Brain microvascular endothelial cell (primary cell): ENCODE results near the gene BMP5.

Source experiments
- DNase-seq: peaks from one replicate; pipeline ENCODE4 v3.0.0-alpha.2; 2020
- H3K27ac ChIP-seq: fragments of 250-450 bp; sonication (Bioruptor Pico); 2 replicates; pipeline ENCODE4 v1.5.1; 2020; ENCODE audit warnings: mild to moderate bottlenecking, moderate library complexity
- H3K27me3 ChIP-seq: fragments of 250-450 bp; sonication (Bioruptor Pico); replicated peaks from 2 replicates; pipeline ENCODE4 v1.5.1; 2020; ENCODE audit warnings: mild to moderate bottlenecking
- H3K36me3 ChIP-seq: fragments of 250-450 bp; sonication (Bioruptor Pico); replicated peaks from 2 replicates; pipeline ENCODE4 v1.5.1; 2020; ENCODE audit warnings: mild to moderate bottlenecking
- H3K4me3 ChIP-seq: 2 replicates; pipeline ENCODE4 v1.5.1; 2011; ENCODE audit warnings: low read depth, mild to moderate bottlenecking, control low read depth, low read length, moderate library complexity
- CTCF ChIP-seq: IDR thresholded peaks from 2 replicates; pipeline ENCODE4 v1.5.1; 2011; ENCODE audit warnings: low read depth, mild to moderate bottlenecking, moderate library complexity, low read length, control low read depth, inconsistent platforms; ENCODE audit errors: missing control alignments
- in situ Hi-C: cut with HindIII; loops from 2 replicates; pipeline ENCODE4 v1.10.0; 2017; ENCODE audit warnings: low sequenced_read_pairs, low pct_ligation_motif_present

Gene BMP5

GRCh38 chr6:55875400-55875799 lies at the start of gene BMP5:
Gene BMP5 (minus strand): TSS chr6:55875590. CDS start chr6:55874865, 725 bp downstream.
- Histone ChIP-seq H3K36me3 (no peaks in the 10 kb centered on the region), H3K27ac (no peak within 1 kb of the TSS), H3K27me3 (no peaks in the 10 kb centered on the region), H3K4me3 (no peak within 1 kb of the TSS)
- in situ Hi-C loops, result no loop called here
- TF ChIP-seq CTCF, result no peak
- no peak for DNase-seq

DNA sequence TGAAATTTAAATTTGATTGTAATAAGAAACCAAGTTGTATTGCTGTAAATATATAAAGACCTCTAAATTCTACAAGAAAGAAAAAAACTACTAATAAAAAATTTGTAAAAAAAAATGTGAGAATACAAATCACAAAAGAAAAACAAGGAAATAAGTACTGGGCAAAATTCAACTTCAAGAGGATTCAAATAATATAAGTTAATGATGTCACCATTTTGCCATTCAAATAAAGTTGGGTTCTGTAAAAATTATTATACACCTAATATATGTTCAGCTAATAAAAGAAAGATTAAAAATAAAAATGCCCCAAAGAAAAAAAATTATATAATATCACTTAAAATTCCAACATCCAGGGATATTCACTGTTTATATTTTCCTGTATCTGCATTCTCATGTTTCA lies 47.0 kb upstream of the BMP5 start:
- Histone ChIP-seq H3K27ac (no peak overlapping the region), H3K27me3 (no peaks in the 10 kb centered on the region), H3K4me3 (no peak overlapping the region), H3K36me3 (no peaks in the 10 kb centered on the region)
- DNase-seq, result no peak
- in situ Hi-C loops, result no loop called here
- no peak for TF ChIP-seq CTCF

DNA sequence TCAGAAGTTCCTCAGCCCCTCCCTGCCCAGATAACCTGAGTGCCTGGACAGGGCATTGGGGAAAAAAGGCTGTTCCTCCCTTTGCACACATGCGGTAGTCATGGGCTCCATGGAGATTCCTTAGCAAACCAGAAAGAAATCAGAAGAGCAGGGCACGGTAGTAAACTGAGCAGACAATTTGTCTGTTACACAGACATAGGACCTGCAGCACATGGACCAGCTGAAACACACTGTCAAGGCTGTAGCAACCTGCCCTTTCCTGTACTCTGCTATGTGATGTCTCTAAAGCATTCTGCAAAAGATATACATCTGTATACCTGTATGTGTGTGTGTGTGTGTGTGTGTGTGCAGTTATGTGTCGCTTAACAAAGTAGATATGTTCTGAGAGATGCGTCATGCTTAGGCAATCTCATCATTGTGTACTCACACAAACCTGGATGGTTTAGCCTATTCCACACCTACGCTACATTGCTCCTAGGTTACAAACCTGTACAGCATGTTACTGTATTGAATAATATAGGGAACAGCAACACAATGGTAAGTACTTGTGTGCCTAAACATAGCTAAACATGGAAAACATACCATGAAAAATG lies 44.4 kb upstream of the BMP5 start:
- no peak overlapping the region for H3K27ac ChIP-seq
- no peak for TF ChIP-seq CTCF
- H3K4me3 ChIP-seq, result no peak overlapping the region
- no peaks in the 10 kb centered on the region for H3K36me3 ChIP-seq
- in situ Hi-C loops, result no loop called here
- DNase-seq, result no peak
- H3K27me3 ChIP-seq, result no peaks in the 10 kb centered on the region

- no peak for TF ChIP-seq CTCF
- Histone ChIP-seq H3K36me3 (no peaks in the 10 kb centered on the region), H3K4me3 (no peak overlapping the region), H3K27me3 (no peaks in the 10 kb centered on the region), H3K27ac (no peak overlapping the region)
- in situ Hi-C loops, result no loop called here
- DNase-seq, result peak; percentile 4
These were observed 43.2 kb upstream of the BMP5 start for GRCh38 chr6:55918639-55919038.

DNA sequence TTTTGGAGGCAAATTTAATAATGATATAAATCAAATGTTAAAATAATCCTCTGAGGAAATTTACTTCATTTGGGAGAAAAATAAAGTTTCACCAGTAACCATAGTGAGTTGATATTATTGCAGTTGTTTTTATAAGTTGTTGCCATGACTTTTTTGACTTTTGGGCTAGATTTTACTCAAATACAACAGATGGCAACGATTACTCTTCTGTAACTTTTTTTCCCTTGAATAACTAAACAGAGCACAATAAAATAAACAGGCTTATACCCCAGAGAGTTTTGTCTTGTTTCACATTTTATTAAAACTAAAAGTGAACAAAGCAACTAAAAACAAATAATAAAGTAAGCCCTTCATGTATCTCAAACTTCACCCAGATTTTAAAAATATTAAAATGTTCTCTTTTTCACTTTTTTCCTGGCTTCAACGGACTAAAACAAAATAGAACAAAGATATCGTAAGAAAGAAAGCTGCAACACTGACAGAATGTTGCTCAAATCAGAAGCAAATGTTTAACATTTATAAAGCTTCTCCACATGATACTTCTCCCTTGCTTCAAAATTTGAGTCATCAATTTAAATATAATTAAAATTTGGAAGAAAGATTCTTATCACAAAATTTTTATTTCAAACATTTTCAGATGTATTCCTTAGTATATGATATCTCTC lies 42.5 kb upstream of the BMP5 start:
- Histone ChIP-seq H3K27ac (no peak overlapping the region), H3K27me3 (no peaks in the 10 kb centered on the region), H3K36me3 (no peaks in the 10 kb centered on the region), H3K4me3 (no peak overlapping the region)
- DNase-seq, result no peak
- in situ Hi-C loops, result no loop called here
- no peak for TF ChIP-seq CTCF

GRCh38 chr6:55916188-55916587 lies 40.8 kb upstream of the BMP5 start:
- Histone ChIP-seq H3K4me3 (no peak overlapping the region), H3K27ac (no peak overlapping the region), H3K27me3 (no peaks in the 10 kb centered on the region), H3K36me3 (no peaks in the 10 kb centered on the region)
- no peak for TF ChIP-seq CTCF
- in situ Hi-C loops, result no loop called here
- DNase-seq, result peak; percentile 52
